Fibroblast of skin of right biceps (primary cell): Measurements from ENCODE around the gene SIRT2.
"Not testable (repeated sequence)": the region's sequence is repeated elsewhere in the genome, so short reads cannot be mapped to it uniquely, and the experiment has no call there.

Experiments
- DNase-seq: peaks from one replicate; pipeline ENCODE4 v3.0.0-alpha.2; 2013

The SIRT2 gene

DNA sequence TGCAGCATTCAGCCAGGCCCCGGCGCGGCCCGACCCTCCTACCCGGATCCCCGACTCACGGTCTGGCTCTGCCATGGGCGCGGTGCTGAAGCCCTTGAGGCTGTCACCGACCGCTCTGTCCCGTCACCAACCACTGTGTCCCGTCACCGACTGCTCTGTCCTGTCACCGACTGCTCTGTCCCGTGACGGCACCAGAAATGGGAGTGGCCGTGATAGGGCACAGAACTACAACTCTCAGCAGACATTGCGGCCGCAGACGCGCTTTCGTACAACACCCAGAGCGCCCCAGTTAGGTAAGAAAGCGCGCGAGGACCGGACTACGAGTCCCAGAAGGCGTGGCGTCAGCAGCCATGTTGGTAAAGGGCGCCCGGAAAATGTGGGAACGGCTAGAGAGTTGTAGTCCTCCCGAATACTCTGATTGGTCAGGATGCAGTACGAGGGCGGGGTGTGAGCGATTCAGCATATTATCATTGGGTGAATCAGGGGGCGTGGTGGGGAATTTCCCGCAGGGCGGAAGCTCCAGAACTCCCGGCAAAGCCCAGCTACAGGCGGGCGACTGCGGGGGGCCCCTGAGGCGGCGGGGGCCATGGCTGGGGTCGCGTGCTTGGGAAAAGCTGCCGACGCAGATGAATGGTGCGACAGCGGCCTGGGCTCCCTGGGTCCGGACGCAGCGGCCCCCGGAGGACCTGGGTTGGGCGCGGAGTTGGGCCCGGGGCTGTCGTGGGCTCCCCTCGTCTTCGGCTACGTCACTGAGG, at the start of gene SIRT2, which contains the start of gene NFKBIB:
Gene SIRT2 (minus strand): TSS at position 172 of the 755 bp plus-strand sequence. CDS start 97 bp downstream, at position 75.
Gene NFKBIB (plus strand): TSS at position 523 of the 755 bp plus-strand sequence. CDS start 64 bp downstream, at position 587.
- DNase-seq = peak; percentile 100

DNA sequence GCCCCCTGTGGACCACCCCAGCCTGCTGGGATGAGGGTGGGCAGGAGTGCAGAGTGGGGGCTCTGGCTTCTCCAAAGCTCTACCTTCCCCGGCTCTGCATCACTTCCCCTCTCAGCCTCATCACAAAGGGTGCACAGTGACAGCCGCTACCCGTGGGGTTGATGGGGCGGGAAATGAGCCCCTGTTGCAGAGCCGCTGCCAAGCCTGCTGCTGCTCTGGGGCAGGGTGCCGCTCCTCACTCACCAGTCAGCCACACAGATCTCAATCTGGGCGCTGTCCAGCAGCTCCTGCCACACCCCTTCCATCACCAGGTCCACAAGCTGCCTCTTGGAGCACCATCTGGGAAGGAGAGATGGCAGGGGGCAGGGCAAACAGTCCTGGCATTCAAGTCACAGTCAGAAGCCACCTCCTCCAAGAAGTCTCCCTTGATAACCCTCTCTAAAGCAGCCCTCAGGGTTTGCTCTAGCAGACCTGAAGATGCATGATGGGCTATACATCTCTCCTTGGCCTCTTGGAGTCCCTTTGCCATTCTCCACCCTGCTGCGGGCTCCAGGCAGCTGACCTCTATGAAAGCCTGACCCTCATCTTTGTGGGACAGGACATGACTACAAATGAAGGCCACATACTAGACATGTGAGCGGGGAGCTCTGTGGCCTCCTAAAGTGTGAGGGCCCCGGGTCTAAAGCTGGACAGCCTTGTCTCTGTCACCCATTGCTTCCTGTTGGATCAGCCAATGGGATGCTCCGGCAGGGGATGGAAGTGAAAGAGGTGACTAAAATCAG, 47.0 kb upstream of the SIRT2 start:
- DNase-seq = no peak

DNA sequence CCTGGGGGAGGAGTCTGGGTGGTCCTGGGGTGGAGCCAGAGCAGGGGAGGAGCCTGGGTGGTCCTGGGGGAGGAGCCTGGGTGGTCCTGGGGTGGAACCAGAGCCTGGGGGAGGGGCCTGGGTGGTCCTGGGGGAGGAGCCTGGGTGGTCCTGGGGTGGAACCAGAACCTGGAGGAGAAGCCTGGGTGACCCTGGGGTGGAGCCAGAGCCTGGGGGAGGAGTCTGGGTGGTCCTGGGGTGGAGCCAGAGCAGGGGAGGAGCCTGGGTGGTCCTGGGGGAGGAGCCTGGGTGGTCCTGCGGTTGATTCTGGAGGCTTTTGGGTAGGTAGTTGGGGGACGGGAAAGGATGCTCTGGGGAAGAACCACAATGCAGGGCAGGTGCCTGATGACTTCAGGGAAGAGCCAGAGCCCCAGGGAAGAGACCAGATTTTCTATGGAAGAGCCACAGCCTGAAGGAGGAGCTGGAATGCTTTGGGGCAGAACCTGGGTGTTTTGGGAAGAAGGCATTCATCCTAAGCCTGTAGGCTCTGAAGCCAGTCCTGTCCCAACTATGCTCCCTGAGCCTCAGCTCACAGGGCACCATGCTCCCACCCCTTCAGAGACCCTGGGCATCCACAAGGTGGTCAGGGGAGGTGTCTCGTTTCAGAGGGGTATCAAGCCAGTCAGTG, 46.3 kb upstream of the SIRT2 start:
- no peak for DNase-seq

DNA sequence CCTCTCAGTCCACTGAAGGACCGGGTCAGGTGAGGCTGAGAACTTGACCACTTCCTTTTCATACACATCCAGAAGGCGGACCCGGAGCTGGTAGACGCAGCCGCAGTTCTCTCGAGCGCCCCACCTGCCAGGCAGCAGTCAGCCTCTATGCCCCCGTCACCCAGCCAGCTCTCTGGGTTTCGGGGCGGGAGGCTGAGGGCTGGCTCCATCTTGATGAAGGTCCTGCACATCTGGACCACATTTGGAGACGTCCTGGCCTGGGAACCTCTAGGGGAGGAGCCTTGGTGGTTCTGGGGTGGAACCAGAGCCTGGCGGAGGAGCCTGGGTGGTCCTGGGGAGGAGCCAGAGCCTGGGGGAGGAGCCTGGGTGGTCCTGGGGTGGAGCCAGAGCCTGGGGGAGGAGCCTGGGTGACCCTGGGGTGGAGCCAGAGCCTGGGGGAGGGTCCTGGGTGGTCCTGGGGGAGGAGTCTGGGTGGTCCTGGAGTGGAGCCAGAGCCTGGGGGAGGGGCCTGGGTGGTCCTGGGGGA, 45.6 kb upstream of the SIRT2 start:
- peak; percentile 14 for DNase-seq

DNA sequence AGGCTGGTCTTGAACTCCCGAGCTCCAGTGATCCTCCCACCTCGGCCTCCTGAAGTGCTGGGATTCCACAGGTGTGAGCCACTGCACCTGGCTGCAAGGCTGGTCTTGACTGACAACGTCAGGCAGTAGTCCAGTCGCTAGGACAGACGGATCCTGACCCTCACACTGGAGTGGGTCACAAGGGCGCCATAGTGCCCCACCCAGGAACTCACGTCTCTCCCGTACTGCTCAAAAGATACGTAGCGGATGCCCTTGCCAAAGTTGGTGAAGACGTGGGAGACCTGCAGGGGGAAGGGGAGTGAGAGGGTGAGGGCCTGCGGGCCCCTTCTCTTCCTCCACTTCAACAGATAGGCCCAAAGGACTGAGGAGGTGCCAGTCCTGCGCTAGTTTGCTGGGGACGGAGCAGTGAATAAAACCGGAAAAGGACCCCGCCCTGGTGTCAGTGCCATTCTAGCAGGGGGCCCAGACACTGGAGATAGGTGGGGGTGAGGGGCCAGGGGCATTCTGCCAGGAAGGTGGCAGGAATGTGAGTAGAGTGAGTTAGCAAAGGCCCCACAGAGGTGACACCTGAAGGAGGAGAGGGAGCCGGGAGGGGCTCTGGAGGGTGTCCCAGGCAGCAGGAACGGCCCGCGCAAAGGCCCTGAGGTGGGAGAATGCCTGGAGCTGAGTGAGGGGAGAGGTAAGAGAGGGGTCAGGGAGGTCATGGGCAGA, 43.2 kb upstream of the SIRT2 start:
- no peak for DNase-seq

DNA sequence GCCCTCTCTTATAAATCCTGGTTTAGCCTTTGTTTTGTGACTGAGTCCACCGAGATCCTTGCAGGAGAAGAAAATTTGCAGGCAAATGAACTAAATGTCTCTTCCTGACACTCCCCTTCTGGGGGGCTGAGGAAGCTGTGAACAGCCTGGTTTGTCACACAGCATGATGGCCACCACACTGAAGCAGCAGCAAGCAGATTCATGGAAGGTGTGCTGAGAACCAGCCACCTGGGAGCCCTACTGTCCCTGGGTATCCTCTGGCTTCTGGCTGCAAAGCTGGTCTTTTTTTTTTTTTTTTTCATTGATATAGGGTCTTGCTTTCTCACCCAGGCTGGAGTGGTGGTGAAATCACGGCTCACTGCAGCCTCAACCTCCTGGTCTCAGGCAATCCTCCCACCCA, 42.6 kb upstream of the SIRT2 start:
- no peak for DNase-seq

DNA sequence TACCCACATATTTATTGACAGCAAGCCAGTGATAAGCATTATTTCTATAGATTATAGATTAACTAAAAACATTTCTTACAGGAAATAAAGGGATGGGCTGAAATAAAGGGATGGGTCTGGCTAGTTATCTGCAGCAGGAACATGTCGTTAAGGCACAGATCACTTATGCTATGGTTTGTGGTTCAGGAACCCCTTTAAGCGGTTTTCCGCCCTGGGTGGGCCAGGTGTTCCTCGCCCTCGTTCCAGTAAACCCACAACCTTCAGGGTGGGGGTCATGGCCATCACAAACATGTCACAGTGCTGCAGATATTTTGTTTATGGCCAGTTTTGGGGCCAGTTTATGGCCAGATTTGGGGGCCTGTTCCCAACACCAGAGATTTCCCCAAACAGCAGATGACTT, 42.0 kb upstream of the SIRT2 start:
- DNase-seq = not testable (repeated sequence)

DNA sequence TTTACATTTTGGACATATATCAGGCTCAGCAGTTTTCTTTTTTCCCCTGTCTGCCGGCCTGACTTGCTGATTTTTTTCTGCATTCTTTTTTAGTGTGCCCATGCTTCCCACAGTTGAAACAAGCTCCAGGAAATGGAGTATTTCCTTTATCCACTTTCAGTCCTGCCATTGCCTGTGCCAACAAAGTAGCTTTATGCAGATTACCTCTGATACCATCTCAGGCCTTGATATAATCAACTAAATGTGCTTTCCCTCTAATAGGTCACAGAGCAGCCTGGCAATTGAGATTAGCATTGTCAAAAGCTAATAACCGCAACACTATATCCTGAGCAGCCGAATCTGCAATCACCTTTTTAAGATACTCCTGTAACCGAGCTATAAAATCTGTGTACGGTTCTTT, 40.5 kb upstream of the SIRT2 start:
- no peak for DNase-seq

DNA sequence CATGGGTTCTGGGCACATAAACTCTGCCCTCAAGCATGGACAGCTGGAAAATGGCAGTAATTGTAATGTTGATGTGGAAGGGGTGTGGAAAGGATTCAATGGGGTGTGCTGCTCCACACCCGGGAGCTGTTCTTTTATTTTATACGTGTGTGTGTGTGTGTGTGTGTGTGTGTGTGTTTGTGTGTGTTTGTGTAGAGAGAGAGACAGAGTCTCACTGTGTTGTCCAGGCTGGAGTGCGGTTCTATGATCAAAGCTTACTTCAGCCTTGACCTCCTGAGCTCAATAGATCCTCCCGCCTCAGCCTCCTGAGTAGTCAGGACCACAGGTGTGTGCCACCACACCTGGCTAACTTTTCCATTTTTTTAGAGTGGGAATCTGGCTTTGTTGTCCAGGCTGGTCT, 34.1 kb upstream of the SIRT2 start:
- DNase-seq = no peak

DNA sequence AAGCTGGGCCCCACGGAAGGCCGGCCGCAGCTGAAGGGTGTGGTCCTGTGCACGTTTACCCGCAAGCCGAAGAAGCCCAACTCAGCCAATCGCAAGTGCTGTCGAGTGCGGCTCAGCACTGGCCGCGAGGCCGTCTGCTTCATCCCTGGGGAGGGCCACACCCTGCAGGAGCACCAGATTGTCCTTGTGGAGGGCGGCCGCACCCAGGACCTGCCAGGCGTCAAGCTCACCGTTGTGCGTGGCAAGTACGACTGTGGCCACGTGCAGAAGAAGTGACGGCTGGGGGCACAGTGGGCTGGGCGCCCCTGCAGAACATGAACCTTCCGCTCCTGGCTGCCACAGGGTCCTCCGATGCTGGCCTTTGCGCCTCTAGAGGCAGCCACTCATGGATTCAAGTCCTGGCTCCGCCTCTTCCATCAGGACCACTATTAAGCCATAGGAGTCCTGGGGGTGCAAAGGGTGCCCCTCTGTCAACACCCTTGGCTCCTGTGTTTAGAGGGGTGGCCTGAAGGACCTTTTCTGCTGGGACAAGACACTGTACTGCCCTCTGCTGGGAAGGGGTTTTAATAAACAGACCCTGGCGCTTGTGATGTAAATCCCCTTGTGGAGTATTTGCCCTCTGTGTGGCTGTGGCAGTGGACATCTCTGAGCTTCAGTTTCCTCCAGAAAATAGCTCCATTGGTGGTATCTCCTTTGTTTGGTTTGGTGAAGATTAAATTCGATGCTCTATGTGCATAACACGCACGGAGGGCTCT, 33.2 kb upstream of the SIRT2 start:
- DNase-seq = peak; percentile 44

DNA sequence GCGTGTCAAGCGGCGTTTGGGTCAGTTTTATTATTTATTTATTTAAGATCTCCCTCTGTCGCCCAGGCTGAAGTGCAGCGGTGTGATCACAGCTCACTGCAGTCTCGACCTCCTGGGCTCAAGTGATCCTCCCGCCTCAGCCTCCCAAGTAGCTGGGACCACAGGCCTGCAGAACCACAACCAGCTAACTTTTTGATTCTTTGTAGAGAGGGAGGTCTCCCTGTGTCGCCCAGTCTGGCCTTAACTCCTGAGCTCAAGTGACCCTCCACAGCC, 32.0 kb upstream of the SIRT2 start:
- DNase-seq = no peak

DNA sequence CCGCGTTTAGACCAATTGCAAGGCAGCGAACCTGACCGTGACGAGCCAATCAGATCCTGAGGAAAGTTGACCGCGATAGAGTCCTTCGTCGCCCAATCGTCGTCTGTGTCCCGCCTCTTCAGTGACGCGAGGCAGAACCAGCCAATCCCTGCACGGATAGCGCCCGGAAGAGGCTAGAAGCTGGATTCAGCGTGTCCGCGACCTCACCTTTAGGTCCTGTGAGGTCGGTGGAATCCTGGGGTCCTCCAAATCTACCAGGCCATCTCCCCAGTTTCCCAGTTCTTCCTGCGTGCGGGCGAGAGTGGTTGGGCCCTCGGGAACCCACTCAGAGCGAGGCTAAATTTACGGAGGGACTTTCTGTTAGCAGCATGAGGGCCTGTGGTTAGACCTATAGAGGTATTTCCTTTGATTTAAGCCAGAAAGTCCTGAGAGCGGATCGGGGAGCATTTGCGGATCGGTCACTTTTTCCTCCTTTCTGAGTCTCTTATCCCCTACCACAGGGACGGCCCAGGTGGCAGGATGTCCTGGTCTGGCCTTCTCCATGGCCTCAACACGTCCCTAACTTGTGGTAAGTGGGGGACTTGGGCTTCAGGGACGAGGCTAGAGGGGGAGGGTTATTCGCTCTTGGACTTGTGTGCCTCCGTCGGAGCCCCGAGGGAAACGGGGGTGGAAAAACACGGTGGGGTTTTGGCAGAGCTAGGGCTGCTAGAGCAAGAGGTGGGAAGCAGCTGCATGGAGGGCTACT, 31.5 kb upstream of the SIRT2 start, which contains the start of gene MRPS12:
Gene MRPS12 (plus strand): TSS at position 169 of the 745 bp plus-strand sequence. CDS start 351 bp downstream, at position 520.
- peak; percentile 99 for DNase-seq

DNA sequence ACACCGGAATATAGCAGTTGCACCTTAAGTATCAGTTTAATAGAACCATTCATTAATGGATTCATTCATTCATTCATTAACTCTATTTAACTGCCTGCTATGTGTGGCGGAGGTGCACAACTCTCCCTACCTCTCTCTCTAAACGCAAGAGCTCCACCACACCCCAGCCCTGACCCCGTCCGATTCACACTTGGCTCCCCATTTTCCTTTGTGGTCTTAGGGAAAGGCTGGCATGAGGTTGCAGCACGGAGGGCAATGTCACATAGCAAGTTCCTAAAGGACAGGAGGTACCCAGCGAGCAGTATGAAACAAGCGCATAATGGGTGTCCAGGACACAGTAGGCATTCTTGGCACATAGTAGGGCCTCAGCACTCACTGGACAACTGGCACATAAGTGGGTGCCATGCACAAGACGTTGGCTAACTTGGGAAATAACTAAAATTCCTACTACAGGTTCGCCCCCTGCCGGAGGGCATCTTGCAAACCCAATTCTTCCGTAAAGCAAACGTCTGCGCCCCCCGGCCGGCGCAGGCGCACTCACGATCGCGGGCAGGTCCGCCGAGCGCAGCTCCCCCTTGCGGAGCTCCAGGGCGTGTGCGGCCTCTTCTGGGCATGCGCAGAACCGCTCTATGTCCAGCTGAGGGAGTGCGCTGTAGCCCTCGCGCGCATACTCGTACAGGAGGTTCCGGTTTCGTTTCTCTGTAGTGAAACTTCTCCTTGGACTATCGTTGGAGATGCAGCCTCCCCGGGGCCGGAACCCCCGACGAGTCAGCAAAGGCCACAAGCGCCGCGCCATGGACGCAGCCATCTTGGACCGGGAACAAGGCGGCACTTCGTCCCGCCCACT, 30.7 kb upstream of the SIRT2 start, which contains the start of gene SARS2:
Gene SARS2 (minus strand): TSS at position 835 of the 847 bp plus-strand sequence. CDS start 27 bp downstream, at position 808.
- peak; percentile 91 for DNase-seq

DNA sequence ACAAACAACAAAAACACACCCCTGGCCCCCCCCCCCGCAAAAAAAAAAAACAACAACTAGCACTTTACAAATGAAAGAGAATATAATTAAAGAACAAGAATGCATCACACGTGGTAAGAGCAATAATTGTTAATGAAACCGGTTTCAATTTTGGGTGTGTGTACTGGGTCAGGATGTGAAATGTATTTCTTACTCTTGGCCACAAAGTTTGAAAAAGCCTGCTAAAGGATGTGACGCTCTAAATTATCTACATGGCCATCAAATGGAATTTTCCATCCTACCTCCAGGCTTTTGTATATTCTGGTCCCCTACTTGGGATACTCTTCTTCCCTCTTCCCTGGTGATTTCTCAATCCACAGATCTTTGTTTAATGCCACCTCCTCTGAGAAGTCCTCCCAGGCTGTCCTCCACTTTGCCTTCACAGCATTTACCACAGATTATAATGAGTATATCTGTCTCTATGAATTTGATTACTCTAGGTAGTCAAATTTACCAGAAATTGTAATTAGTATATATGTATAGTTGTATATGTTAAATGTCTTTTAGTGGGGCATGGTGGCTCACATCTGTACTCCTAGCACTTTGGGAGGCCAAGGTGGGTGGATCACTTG, 29.1 kb upstream of the SIRT2 start:
- DNase-seq = no peak

DNA sequence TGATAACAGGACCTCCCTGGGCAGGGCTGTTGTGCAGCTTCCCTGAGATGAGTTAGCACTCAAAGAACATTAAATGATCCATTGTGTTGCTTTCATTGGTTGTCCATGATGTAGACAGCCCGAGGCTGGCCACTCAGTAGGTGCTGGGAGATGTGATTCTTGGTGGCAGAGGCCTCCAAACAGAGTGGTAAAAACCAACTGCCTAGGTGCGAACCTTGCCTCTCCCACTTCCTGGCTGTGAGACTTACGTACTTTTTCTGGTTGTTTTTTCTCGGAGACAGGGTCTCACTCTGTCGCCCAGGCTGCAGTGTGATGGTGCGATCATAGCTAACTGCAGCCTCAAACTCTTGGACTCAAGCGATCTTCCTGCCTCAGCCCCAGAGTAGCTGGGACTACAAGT, 25.0 kb upstream of the SIRT2 start:
- no peak for DNase-seq

DNA sequence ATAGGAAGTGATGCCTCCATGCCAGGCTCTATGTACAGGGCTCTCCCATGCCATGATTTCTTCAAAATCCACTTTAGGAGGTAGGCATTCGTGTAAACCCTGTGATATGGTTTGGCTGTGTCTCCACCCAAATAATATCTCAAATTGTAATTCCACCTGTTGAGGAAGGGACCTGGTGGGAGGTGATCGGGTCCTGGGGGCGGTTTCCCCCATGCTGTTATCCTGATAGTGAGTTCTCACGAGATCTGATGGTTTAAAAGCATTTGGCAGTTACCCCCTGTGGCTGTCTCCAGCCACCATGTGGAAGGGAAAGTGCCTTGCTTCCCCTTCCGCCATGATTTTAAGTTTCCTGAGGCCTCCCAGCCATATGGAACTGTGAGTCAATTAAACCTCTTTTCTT, 23.1 kb upstream of the SIRT2 start:
- no peak for DNase-seq

DNA sequence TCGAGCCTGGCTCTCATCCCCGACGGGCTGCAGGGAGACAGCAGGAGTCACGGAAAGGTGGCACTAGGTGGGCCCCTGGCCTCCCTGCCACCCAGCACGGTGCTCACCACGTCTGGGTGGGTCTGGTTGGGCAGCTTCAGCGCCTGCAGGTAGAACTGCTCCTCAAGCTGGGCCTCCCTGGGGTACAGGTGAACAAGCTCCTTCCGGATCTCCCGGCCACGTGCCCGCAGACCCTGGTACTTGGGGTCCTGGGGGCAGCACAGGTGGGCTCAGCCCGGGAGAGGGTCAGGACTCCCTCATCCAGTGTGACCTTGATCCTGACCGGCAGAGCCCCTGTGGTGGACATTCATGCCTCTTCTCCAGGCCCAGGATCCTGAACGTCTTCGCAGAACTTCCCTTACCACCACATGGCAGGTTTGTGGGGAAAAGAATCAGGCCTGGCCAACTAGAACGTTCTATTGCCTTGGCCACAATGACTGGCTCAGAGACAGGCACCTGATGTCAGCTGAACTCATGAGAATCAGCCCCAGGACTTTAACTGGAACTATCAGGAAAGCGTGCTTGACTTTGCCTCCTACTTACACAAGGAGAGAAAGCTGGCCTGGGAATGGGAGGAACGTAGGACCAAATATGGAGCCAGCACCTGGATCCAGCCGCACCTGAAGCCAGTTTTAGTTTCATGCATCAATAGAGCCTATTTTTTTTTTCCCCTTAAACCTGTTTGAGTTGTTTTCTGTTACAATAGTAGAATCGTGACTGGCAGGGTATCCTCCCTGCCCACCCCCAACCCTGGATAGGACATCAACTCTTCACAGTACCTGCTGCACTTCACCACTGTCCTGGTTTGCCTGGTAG, 22.2 kb upstream of the SIRT2 start:
- no peak for DNase-seq

DNA sequence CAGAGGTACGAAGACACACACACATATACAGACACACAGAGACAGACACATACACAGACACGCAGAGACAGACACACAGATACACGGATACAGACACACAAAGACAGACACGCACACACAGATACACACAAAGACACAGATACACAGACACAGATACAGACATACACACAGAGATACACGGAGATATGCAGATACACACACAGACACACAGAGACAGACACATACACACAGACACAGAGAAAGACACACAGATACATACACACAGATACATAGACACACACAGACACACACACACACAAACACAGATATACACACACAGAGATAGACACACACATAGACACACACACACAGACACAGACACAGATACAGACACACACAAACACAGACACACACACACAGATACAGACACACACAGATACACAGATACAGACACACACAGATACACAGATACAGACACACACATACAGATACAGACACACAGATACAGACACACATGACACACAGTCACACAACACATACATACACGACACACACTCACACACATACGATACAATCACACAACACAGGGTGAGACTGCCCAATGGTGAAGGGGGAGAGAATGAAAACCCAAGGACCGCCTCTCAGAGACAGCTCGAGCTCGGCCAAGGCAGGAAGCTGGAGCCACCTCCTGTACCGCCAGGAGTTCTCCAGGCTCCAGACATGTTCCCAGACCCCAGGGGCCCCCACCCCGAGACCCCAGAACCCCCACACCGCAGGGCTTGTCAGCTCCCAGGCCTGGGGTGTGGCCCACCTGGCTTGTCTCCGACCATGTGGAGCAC, 21.4 kb upstream of the SIRT2 start:
- DNase-seq = no peak
